ENCODE data around the gene DENND10.
"Not testable (repeated sequence)": the region's sequence is repeated elsewhere in the genome, so short reads cannot be mapped to it uniquely, and the experiment has no call there.

DENND10 gene

DNA sequence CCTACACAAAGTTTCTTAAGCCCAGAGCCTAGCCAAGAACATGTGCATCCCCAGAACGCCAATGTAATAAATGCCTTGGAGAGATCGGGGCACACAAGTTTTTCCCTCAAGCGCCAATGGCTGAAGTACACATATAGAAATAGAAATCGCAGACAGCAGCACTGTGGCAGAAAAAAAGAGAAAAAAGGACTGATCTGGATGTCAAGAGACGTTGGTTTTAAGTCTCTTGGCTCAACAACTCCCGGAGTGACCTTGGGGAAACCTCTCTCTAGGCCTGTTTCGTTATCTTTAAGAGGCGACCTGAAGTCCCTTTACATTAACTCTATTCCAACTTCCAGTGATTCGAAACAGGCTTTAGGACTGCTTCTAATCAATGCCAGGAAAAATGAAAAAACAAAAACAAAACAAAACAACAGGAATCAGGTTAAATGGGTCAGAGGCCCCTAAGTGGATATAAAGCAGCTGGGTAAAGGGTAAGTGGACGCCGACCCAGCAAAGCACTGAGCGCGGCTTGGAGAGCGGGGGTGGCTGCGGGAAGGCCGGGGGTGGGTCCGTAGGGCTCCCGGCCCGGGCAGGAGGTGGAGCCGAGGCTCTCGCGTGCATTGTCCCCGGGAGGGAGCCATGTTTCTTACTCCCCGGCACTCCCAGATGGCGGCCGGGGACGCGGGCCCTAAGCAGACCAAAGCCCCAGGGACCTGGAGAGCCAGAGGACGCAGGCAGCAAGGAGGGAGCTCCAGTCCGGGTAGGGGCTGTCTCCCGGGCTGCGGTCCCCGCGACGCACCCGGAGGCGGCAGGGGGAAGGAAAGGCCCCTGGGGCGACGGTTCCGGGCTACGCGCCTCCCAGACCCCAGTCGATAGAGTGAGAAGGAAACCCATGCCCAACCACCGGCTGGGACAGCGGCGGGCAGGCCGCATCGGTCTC lies 24.1 kb upstream of the DENND10 start:
- no peaks in the 10 kb centered on the region for H3K9me3 ChIP-seq (ENCODE audit: control insufficient read depth, low read depth, low read length)
- H3K27ac ChIP-seq (ENCODE audit: low read length), result peak overlapping the region; percentile 88
- H3K27me3 ChIP-seq (ENCODE audit: control insufficient read depth, insufficient read depth, low read length), result no peaks in the 10 kb centered on the region
- peak overlapping the region; percentile 81 for H3K4me3 ChIP-seq (ENCODE audit: low read length)
- H3K9ac ChIP-seq (ENCODE audit: low read length), result peak overlapping the region; percentile 100
- H3K4me1 ChIP-seq (ENCODE audit: control insufficient read depth, low read depth, low read length), result peaks cover 10% of the 10 kb centered on the region
- H3K36me3 ChIP-seq (ENCODE audit: control insufficient read depth, low read depth, low read length), result peaks cover 10% of the 10 kb centered on the region

DNA sequence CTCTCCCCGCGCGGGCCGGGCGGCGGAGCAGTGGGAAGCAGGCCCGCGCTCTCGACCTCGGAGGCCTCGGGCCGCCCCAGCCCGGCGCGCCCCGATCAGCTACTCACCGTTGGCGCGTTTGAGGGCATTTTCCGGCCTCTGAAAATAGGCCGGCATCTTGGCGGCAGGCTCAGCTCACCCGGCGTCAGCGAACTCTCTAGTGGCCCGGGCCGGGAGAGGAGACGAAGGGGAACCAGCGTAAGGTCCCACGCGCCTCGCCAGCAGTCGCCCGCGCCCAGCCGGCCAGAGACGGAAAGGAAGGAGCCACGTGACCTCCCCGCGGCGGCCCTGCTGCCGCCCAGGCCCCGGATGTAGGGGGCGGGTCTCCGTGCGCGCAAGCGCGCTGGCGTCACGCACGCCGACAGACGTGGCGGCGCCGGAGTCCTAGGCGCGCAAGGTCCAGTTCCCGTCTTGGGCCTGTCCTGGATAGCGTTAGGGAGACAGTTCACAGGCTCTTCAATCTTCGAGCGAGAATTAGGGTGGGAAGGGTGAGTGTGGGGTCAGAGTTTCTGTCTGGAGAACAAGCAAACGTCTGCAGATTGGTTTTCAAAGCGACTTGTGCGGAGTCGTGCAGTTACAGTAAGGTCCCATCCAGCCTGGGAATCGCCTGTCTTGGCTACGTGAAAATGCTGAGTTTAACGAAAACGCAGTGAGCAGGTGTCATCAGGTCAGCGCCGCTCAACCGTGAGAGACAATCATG lies 23.2 kb upstream of the DENND10 start, which contains the start of gene EIF3A:
TSS of gene EIF3A (minus strand) at position 297 of the 739 bp plus-strand sequence. CDS start at position 156, 141 bp downstream.
- H3K4me1 ChIP-seq (ENCODE audit: control insufficient read depth, low read depth, low read length), result peaks cover 10% of the 10 kb centered on the region
- H3K27me3 ChIP-seq (ENCODE audit: control insufficient read depth, insufficient read depth, low read length), result no peaks in the 10 kb centered on the region
- peak within 1 kb of the TSS; percentile 81 for H3K4me3 ChIP-seq (ENCODE audit: low read length)
- no peaks in the 10 kb centered on the region for H3K9me3 ChIP-seq (ENCODE audit: control insufficient read depth, low read depth, low read length)
- peaks cover 10% of the 10 kb centered on the region for H3K36me3 ChIP-seq (ENCODE audit: control insufficient read depth, low read depth, low read length)
- peak within 1 kb of the TSS; percentile 88 for H3K27ac ChIP-seq (ENCODE audit: low read length)
- H3K9ac ChIP-seq (ENCODE audit: low read length), result peak within 1 kb of the TSS; percentile 100

DNA sequence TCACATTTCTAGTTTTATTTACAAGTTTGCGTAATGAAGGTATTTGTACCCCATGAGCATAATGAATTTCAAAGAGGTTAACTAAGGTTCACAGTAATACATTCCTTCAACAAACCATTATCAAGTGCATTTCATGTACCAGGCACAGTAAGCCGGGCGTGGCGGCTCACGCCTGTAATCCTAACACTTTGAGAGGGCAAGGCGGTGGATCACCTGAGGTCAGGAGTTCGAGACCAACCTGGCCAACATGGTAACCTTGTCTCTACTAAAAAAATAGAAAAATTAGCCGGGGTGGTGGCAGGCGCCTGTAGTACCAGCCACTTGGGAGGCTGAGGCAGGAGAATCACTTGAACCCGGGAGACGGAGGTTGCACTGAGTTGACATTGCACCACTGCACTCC lies 19.0 kb upstream of the DENND10 start:
- Histone ChIP-seq H3K36me3 (ENCODE audit: control insufficient read depth, low read depth, low read length) (no peaks in the 10 kb centered on the region), H3K9me3 (ENCODE audit: control insufficient read depth, low read depth, low read length) (no peaks in the 10 kb centered on the region), H3K27me3 (ENCODE audit: control insufficient read depth, insufficient read depth, low read length) (no peaks in the 10 kb centered on the region), H3K27ac (ENCODE audit: low read length) (no peak overlapping the region), H3K4me3 (ENCODE audit: low read length) (no peak overlapping the region), H3K9ac (ENCODE audit: low read length) (no peak overlapping the region), H3K4me1 (ENCODE audit: control insufficient read depth, low read depth, low read length) (no peaks in the 10 kb centered on the region)

DNA sequence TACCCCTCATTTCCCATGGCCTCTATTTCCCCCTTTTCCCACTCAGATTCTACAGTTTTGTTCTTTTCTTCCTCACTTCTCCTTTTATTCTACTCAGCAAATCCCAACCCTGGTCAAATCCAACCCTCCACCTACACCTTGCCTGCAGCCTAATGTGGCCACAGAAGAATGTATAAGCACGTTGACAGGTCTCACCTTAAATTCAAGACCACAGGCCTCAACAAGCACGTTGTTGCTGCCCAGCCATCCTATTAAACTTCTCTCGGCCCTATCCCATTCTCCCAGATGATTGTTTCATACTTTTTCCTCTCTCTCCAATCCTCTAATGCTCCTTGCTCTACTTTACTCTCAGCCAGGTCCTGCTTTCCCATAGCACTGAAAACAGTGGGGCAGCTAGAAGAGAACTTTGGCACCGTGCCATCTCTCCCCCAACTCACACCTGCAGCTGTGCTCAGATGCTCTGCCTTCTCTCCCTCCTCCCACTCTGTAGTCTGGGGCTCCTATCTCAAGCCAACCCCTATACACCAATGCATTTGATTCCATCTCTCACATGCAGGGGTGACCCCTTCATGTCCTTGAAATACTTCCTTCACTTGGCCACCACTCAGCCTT lies 16.5 kb upstream of the DENND10 start:
- Histone ChIP-seq H3K4me1 (ENCODE audit: control insufficient read depth, low read depth, low read length) (no peaks in the 10 kb centered on the region), H3K4me3 (ENCODE audit: low read length) (no peak overlapping the region), H3K9me3 (ENCODE audit: control insufficient read depth, low read depth, low read length) (no peaks in the 10 kb centered on the region), H3K9ac (ENCODE audit: low read length) (no peak overlapping the region), H3K27me3 (ENCODE audit: control insufficient read depth, insufficient read depth, low read length) (no peaks in the 10 kb centered on the region), H3K36me3 (ENCODE audit: control insufficient read depth, low read depth, low read length) (no peaks in the 10 kb centered on the region), H3K27ac (ENCODE audit: low read length) (no peak overlapping the region)

DNA sequence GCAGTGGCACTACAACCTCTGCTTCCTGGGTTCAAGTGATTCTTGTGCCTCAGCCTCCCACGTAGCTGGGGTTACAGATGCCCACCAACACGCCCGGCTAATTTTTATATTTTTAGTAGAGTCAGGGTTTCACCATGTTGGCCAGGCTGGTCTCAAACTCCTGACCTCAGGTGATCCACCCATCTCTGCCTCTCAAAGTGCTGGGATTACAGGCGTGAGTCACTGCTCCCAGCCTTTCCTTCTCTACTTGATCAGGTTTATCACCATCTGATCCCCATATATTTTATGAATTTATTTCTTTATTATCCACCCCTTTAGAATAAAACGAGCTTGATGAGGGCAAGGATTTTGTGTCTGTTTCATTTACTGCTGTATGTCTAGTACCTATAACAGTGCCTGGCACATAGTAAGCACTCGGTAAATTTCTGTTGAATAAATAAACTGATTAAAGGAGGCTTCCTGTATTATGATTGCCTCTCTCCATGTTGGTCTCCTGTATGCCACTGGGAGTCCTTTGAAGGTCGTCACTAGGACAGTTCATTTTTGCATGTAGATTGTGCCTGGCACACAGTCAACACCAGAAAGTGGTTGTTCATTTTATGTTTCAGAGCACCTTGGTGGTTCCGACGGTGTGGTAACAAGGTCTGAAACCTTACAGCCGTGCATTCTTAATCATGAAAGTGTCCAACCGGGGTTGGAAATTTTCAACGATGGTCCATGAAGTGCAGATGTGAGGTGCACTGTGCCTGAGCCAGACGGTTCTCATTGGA lies 13.7 kb upstream of the DENND10 start:
- no peak overlapping the region for H3K27ac ChIP-seq (ENCODE audit: low read length)
- H3K4me1 ChIP-seq (ENCODE audit: control insufficient read depth, low read depth, low read length), result no peaks in the 10 kb centered on the region

DNA sequence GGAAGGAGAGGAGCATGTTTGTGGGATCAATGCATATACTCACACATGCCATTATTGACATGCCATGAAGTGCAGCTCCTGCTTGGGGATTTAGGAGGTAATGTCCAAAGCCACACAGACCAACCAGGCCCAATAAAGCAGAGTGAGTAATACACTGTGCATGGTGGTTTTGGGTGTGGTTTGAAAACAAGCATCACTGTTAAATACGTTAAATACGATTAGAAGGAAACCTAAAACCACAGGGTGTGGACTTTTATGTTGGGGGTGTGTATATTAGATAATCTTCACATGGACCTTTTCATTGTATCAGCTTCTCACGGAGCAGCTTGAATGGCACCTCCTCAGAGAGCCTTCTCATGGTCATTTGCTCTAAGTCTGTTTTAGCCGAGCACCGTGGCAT lies 12.9 kb upstream of the DENND10 start:
- Histone ChIP-seq H3K36me3 (ENCODE audit: control insufficient read depth, low read depth, low read length) (no peaks in the 10 kb centered on the region), H3K4me1 (ENCODE audit: control insufficient read depth, low read depth, low read length) (no peaks in the 10 kb centered on the region), H3K27ac (ENCODE audit: low read length) (no peak overlapping the region), H3K9me3 (ENCODE audit: control insufficient read depth, low read depth, low read length) (no peaks in the 10 kb centered on the region), H3K4me3 (ENCODE audit: low read length) (no peak overlapping the region), H3K9ac (ENCODE audit: low read length) (no peak overlapping the region), H3K27me3 (ENCODE audit: control insufficient read depth, insufficient read depth, low read length) (no peaks in the 10 kb centered on the region)

More for the DNA sequence above, 13.7 kb upstream of the DENND10 start:
- Histone ChIP-seq H3K9me3 (ENCODE audit: control insufficient read depth, low read depth, low read length) (no peaks in the 10 kb centered on the region), H3K9ac (ENCODE audit: low read length) (no peak overlapping the region), H3K36me3 (ENCODE audit: control insufficient read depth, low read depth, low read length) (no peaks in the 10 kb centered on the region), H3K4me3 (ENCODE audit: low read length) (no peak overlapping the region), H3K27me3 (ENCODE audit: control insufficient read depth, insufficient read depth, low read length) (no peaks in the 10 kb centered on the region)

DNA sequence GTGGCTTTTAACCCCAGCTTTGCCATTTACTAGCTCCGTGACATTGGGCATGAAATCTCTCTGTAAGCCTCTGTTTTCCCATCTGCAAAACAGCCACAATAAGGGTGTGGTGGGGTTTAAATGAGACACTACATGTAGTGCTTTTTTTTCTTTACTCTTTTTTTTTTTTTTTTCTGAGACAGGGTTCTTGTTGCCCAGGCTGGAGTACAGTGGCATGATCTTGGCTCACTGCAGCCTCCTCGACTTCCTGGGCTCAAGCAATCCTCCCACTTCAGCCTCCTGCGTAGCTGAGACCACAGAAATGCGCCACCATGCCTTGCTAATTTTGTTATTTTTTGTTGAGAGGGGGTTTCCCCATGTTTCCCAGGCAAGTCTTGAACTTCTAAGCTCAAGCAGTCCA lies 8.3 kb upstream of the DENND10 start:
- no peaks in the 10 kb centered on the region for H3K4me1 ChIP-seq (ENCODE audit: control insufficient read depth, low read depth, low read length)
- H3K27ac ChIP-seq (ENCODE audit: low read length), result no peak overlapping the region
- H3K27me3 ChIP-seq (ENCODE audit: control insufficient read depth, insufficient read depth, low read length), result no peaks in the 10 kb centered on the region
- H3K9me3 ChIP-seq (ENCODE audit: control insufficient read depth, low read depth, low read length), result no peaks in the 10 kb centered on the region
- no peaks in the 10 kb centered on the region for H3K36me3 ChIP-seq (ENCODE audit: control insufficient read depth, low read depth, low read length)
- H3K9ac ChIP-seq (ENCODE audit: low read length), result no peak overlapping the region
- no peak overlapping the region for H3K4me3 ChIP-seq (ENCODE audit: low read length)

DNA sequence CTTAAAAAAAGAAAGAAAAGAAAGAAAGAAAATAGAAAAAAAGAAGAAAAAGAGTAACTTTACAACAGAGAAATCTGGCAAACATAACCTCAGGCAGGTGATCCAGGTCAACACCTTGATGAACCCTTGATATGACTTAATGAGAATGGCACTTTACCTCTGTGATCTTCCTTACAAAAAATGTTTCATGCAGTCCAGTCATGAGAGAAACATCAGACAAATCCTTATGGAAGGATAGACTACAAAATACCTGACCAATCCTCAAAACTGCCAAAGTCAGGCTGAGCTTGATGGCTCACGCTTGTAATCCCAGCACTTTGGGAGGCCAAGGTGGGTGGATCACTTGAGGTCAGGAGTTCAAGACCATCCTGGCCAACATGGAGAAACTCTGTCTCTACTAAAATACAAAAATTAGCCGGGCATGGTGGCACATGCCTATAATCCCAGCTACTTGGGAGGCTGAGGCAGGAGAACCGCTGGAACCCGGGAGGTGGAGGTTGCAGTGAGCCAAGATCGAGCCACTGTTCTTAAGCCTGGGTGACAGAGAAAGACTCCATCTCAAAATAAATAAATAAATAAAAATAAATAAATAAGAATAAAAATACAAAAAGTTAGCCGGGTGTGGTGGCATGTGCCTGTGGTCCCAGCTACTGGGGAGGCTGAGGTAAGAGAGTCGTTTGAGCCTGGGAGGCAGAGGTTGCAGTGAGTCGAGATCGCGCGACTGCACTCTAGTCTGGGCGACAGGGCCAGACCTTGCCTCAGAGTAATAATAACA lies 7.1 kb upstream of the DENND10 start:
- H3K4me3 ChIP-seq (ENCODE audit: low read length); H3K4me1 ChIP-seq (ENCODE audit: control insufficient read depth, low read depth, low read length); H3K27ac ChIP-seq (ENCODE audit: low read length); H3K27me3 ChIP-seq (ENCODE audit: control insufficient read depth, insufficient read depth, low read length); H3K36me3 ChIP-seq (ENCODE audit: control insufficient read depth, low read depth, low read length); H3K9me3 ChIP-seq (ENCODE audit: control insufficient read depth, low read depth, low read length); H3K9ac ChIP-seq (ENCODE audit: low read length): not testable (repeated sequence)

DNA sequence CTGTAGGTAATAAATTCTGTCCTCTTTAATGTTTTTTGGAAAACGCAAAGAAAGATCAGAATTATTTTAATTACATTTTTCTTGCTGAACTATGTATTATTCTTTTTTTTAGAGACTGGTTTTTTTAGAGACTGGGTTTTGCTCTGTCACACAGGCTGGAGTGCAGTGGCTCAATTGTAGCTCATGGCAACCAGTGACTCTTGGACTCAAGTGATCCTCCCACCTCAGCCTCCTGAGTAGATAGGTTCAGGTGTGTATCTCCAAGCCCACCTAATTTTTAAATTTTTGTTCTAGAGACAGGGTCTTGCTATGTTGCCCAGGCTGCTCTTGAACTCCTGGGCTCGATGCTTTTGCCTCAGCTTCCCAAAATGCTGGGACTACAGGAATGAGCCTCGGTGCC lies 5.3 kb upstream of the DENND10 start:
- Histone ChIP-seq H3K27ac (ENCODE audit: low read length) (no peak overlapping the region), H3K36me3 (ENCODE audit: control insufficient read depth, low read depth, low read length) (no peaks in the 10 kb centered on the region), H3K9ac (ENCODE audit: low read length) (no peak overlapping the region), H3K9me3 (ENCODE audit: control insufficient read depth, low read depth, low read length) (no peaks in the 10 kb centered on the region), H3K4me1 (ENCODE audit: control insufficient read depth, low read depth, low read length) (no peaks in the 10 kb centered on the region), H3K27me3 (ENCODE audit: control insufficient read depth, insufficient read depth, low read length) (no peaks in the 10 kb centered on the region), H3K4me3 (ENCODE audit: low read length) (no peak overlapping the region)

DNA sequence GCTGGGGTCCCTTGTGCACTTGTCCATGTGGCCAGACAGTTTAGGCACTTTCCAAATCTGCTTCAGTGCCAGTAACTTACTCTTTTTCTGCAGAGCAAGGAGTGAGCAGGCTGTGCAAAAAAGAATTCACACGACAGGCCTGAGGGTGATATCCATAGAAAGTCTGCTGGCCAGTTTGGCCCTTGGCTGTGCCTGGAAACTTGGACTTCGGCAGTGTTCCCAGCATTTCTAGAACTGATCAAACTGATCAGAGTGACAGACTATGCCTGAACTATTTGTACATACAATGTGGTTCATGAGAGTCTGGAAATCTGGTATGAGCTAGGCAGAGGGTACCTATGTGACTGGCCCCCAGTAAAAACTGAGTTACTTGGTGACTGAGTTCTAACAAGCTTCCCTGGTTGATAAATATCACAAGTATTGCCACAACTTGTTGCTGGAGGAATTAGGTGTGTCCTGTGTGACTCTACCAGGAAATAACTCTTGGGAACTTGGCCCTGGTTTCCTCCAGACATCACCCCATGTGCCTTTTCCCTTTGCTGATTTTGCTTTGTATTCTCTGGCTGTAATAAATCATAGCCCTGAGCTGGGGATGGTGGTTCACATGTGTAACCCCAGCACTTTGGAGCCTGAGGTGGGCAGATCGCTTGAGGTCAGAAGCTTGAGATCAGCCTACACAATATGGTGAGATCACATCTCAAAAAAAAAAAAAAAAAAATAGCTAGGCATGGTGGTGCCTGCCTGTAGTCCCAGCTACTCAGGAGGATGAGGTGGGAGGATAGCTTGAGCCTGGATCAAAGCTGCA lies 3.3 kb upstream of the DENND10 start:
- no peaks in the 10 kb centered on the region for H3K36me3 ChIP-seq (ENCODE audit: control insufficient read depth, low read depth, low read length)
- no peaks in the 10 kb centered on the region for H3K27me3 ChIP-seq (ENCODE audit: control insufficient read depth, insufficient read depth, low read length)
- H3K4me1 ChIP-seq (ENCODE audit: control insufficient read depth, low read depth, low read length), result no peaks in the 10 kb centered on the region
- H3K9ac ChIP-seq (ENCODE audit: low read length), result no peak overlapping the region
- H3K27ac ChIP-seq (ENCODE audit: low read length), result no peak overlapping the region
- H3K4me3 ChIP-seq (ENCODE audit: low read length), result no peak overlapping the region
- no peaks in the 10 kb centered on the region for H3K9me3 ChIP-seq (ENCODE audit: control insufficient read depth, low read depth, low read length)

Data from iPS-18a (cell line).